ENCODE measurements around the gene RSRP1. TPM values are rescaled to one million over a fixed set of nuclear protein-coding genes. Genes with fewer than 3 reads are reported as not detected.

The RSRP1 gene
- total RNA-seq, 1 experiment from 2014 or later: 113 TPM

DNA sequence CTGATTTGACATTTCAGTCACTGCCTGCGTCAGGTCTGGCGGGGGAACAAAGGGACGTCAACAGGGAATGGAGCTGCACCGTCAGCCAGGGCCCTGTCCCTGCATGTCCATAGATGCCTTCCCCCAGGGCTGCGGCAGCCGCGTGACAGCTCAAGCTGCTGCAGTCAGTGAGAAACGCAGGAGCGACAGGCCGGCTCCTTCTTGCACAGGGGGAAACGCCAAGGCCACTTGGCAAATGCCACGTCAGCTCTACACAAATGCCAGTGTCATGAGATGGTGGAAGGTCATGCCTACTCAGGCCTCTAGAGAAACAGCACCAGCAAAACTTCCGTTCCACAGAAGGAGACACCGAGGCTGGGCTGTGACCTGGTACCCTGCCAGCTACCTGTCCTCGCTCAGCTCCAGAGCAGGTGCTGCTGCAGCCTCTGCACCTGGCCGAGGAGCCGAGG is 52.7 kb downstream of the RSRP1 start:
- Histone ChIP-seq H4K20me1 (ENCODE audit: insufficient read depth) (no peaks in the 10 kb centered on the region), H3K27me3 (ENCODE audit: insufficient read depth, low read depth) (peaks cover 4% of the 10 kb centered on the region; the same call in 1 of the 2 replicates), H3K27ac (no peak overlapping the region), H2AFZ (no peak overlapping the region), H3K4me1 (replicated peaks; ENCODE audit: insufficient read depth) (no peaks in the 10 kb centered on the region), H3K4me3 (no peak overlapping the region), H3K9me2 (ENCODE audit: insufficient read depth) (no peaks in the 10 kb centered on the region), H3K79me2 (ENCODE audit: low read depth) (no peaks in the 10 kb centered on the region), H3K9me3 (ENCODE audit: insufficient read depth, low read depth) (no peaks in the 10 kb centered on the region), H3F3A (ENCODE audit: insufficient read depth, low read depth) (no peaks in the 10 kb centered on the region), H3K4me2 (no peak overlapping the region), H3K36me3 (ENCODE audit: low read depth) (no peaks in the 10 kb centered on the region)
- DNase-seq: no peak
- TF ChIP-seq, protein P1, sequence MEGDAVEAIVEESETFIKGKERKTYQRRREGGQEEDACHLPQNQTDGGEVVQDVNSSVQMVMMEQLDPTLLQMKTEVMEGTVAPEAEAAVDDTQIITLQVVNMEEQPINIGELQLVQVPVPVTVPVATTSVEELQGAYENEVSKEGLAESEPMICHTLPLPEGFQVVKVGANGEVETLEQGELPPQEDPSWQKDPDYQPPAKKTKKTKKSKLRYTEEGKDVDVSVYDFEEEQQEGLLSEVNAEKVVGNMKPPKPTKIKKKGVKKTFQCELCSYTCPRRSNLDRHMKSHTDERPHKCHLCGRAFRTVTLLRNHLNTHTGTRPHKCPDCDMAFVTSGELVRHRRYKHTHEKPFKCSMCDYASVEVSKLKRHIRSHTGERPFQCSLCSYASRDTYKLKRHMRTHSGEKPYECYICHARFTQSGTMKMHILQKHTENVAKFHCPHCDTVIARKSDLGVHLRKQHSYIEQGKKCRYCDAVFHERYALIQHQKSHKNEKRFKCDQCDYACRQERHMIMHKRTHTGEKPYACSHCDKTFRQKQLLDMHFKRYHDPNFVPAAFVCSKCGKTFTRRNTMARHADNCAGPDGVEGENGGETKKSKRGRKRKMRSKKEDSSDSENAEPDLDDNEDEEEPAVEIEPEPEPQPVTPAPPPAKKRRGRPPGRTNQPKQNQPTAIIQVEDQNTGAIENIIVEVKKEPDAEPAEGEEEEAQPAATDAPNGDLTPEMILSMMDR (conservative IDR thresholded peaks at IDR 0.05): no peak
- no peak for TF ChIP-seq EZH2 (IDR thresholded peaks at IDR 0.05; ENCODE audit: low read depth)
- intact Hi-C loops (cut with micrococcal nuclease; ENCODE audit: unreplicated experiment): no loop called here
- POLR2A ChIA-PET (ENCODE audit: unreplicated experiment): no interaction called here
- CTCF ChIA-PET: no interaction called here
- BruUV-seq (replicated peaks): no TSS peak

DNA sequence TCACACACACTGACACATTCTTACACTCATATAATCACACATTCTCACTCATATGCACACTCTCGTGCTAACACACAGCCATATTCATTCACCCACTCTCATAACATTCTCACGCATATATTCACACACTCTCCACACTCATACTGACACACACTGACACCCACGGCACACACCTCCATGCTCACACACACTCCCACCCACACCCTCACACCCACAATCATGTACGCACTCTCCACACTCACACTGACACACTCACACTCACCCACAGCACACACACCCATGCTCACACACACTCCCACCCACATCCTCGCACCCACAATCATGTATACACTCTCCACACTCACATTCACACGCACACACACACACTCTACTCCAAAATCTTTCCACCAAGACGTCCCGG is 53.2 kb downstream of the RSRP1 start:
- ChIA-PET POLR2A (ENCODE audit: unreplicated experiment) (no interaction called here), CTCF (no interaction called here)
- H3K4me1 ChIP-seq (replicated peaks; ENCODE audit: insufficient read depth): no peaks in the 10 kb centered on the region
- H3K9me2 ChIP-seq (ENCODE audit: insufficient read depth): no peaks in the 10 kb centered on the region
- H3K4me2 ChIP-seq: no peak overlapping the region
- H3K27ac ChIP-seq: no peak overlapping the region
- no peaks in the 10 kb centered on the region for H3F3A ChIP-seq (ENCODE audit: insufficient read depth, low read depth)
- no peaks in the 10 kb centered on the region for H3K79me2 ChIP-seq (ENCODE audit: low read depth)
- intact Hi-C loops (cut with micrococcal nuclease; ENCODE audit: unreplicated experiment): no loop called here
- no peak for DNase-seq
- H3K27me3 ChIP-seq (ENCODE audit: insufficient read depth, low read depth): peaks cover 4% of the 10 kb centered on the region; the same call in 1 of the 2 replicates
- H3K9me3 ChIP-seq (ENCODE audit: insufficient read depth, low read depth): no peaks in the 10 kb centered on the region
- H3K36me3 ChIP-seq (ENCODE audit: low read depth): no peaks in the 10 kb centered on the region
- H3K4me3 ChIP-seq: no peak overlapping the region
- no peaks in the 10 kb centered on the region for H4K20me1 ChIP-seq (ENCODE audit: insufficient read depth)
- no TSS peak for BruUV-seq (replicated peaks)
- H2AFZ ChIP-seq: no peak overlapping the region
- TF ChIP-seq, protein P1 (conservative IDR thresholded peaks at IDR 0.05): no peak
- no peak for TF ChIP-seq EZH2 (IDR thresholded peaks at IDR 0.05; ENCODE audit: low read depth)

DNA sequence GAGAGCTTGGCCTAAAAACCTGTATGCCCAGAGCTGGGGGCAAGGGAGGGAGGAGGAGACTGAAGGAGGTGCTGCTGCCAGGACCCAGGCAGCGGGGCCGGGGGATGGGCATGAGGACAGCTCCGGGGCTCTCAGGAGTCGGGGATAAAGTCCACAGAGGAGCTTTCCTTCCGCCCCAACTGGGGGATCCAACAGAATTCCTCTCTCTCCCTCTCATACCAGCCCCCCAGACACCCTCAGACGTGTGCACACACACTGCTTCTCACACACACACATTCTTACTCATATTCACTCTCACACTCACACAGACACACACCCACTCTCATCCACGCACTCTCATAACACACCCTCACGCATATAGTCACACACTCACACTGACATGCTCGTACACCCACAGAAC is 54.0 kb downstream of the RSRP1 start:
- H4K20me1 ChIP-seq (ENCODE audit: insufficient read depth): no peaks in the 10 kb centered on the region
- peaks cover 4% of the 10 kb centered on the region; the same call in 1 of the 2 replicates for H3K27me3 ChIP-seq (ENCODE audit: insufficient read depth, low read depth)
- intact Hi-C loops (cut with micrococcal nuclease; ENCODE audit: unreplicated experiment): no loop called here

More for the DNA sequence above, 54.0 kb downstream of the RSRP1 start:
- Histone ChIP-seq H3K9me3 (ENCODE audit: insufficient read depth, low read depth) (no peaks in the 10 kb centered on the region), H3K4me3 (no peak overlapping the region), H3K9me2 (ENCODE audit: insufficient read depth) (no peaks in the 10 kb centered on the region), H3K4me2 (no peak overlapping the region), H3K4me1 (replicated peaks; ENCODE audit: insufficient read depth) (no peaks in the 10 kb centered on the region), H3K79me2 (ENCODE audit: low read depth) (no peaks in the 10 kb centered on the region), H2AFZ (no peak overlapping the region), H3K36me3 (ENCODE audit: low read depth) (no peaks in the 10 kb centered on the region), H3K27ac (no peak overlapping the region), H3F3A (ENCODE audit: insufficient read depth, low read depth) (no peaks in the 10 kb centered on the region)
- ChIA-PET POLR2A (ENCODE audit: unreplicated experiment) (no interaction called here), CTCF (no interaction called here)
- no TSS peak for BruUV-seq (replicated peaks)
- DNase-seq: no peak
- TF ChIP-seq EZH2 (IDR thresholded peaks at IDR 0.05; ENCODE audit: low read depth): no peak
- TF ChIP-seq, protein P1 (conservative IDR thresholded peaks at IDR 0.05): no peak

Other genes with a start within 250 kb of the RSRP1 start
- 48.1 and 55.0 TPM in 2 replicates for gene SYF2, start 15.0 kb downstream of the RSRP1 start, total RNA-seq (2021)
- not detected in 2 replicates for gene RHD, start 25.1 kb upstream of the RSRP1 start, total RNA-seq (2021)
- gene TMEM50A, start 90.9 kb upstream of the RSRP1 start, total RNA-seq (2021): 59.4 and 81.9 TPM in 2 replicates
- gene RHCE, start 173.4 kb upstream of the RSRP1 start, total RNA-seq (2021): 0.22 and 0.78 TPM in 2 replicates
- 5.9 and 9.6 TPM in 2 replicates for gene MACO1, start 183.4 kb upstream of the RSRP1 start, total RNA-seq (2021)

All from PC-9 (cell line).